GM19025 (cell line): Measurements from ENCODE around the gene MAD1L1.

ENCODE experiments used
- ATAC-seq: cut with Tn5 transposase; IDR thresholded peaks from one replicate; pipeline ENCODE4 v1.9.1; 2021; ENCODE audit warnings: mild to moderate bottlenecking, low read depth, moderate library complexity; ENCODE audit not compliant: unreplicated experiment

Gene MAD1L1

DNA sequence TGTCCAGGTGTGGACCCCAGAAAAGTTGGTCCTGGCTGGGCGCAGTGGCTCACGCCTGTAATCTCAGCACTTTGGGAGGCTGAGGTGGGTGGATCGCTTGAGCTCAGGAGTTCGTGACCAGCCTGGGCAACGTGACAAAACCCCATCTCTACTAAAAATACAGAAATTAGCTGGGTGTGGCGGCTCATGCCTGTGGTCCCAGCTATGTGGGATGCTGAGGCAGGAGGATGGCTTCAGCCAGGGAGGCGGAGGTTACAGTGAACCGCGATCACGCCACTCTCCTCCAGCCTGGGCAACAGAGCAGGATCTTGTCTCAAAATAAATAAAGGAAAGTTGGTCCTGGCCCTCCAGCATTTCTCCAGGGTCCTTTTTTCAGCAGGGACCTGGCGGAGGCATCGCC lies 10.7 kb upstream of the MAD1L1 start:
- no peak for ATAC-seq

DNA sequence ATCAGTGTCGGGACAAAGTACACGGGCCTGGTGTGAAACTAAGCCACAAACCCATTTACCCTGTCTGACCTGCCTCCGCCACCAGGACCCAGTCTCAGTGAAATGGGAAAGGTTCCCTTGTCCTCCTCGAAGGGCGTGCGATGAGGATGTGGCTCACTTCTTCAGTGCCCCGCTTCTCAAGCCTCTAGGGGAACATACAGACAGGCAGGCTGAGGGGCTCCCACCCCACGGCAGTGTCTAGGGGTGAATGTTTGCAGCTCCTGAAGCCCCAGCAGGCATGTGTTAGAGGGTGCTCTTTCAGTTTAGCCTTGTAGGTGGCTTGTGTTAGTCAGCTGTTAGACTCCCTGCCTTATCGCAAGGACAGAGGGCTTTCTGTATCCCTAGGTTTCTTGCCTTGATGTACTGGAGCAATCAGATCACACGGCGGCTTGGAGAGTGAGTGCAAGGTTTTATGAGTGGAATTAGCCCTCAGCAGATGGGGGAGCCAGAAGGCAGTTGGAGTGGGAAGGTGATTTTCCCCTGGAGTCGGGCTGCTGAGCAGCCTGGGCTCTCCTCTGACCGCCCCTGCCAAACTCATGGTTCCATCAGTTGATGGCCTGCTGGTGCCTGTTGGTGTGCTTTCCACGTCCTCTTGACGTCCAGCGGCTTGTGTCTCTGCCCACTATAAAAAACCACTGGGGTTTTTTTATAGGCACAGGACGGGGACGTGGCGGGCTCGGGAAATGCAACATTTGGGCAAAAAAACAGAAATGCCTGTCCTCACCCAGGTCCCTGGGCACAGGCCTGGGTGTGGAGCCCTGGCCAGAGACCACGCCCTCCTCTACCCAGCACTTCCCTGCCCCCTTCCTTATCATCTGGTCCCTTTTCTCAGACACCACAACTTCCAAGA lies 10.0 kb upstream of the MAD1L1 start:
- ATAC-seq = no peak

GRCh38 chr7:2241580-2242540 lies 9.1 kb upstream of the MAD1L1 start, which contains the start of the genes MRM2 and NUDT1:
Gene MRM2 (minus strand): TSS chr7:2242205. CDS start chr7:2242169, 36 bp downstream.
Gene NUDT1 (plus strand): TSS chr7:2242226. CDS start chr7:2244575, 2,349 bp downstream.
- peak; percentile 67 for ATAC-seq

- no peak for ATAC-seq
Observed at GRCh38 chr7:2239242-2239641, 6.5 kb upstream of the MAD1L1 start.

DNA sequence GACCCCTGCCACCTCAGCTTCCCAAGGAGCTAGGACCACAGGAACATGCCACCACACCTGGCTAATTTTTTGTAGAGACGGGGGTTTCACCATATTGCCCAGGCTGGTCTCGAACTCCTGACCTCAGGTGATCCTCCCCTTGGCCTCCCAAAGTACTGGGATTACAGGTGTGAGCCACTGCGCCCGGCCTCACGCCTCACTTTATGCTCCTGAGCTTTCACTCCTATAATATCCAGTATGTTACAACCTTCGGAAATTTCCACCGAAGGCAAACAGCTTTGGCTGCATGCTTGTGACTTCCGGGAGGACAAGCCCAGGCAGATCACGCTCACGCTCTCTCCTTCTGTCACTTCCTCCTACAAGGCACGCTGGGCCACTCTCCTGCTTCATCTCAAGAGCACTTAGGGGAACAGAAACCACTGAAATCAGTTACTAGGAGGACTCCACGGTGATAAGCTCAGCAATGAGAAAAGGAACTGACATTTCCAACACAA lies 4.4 kb upstream of the MAD1L1 start:
- peak; percentile 54 for ATAC-seq

DNA sequence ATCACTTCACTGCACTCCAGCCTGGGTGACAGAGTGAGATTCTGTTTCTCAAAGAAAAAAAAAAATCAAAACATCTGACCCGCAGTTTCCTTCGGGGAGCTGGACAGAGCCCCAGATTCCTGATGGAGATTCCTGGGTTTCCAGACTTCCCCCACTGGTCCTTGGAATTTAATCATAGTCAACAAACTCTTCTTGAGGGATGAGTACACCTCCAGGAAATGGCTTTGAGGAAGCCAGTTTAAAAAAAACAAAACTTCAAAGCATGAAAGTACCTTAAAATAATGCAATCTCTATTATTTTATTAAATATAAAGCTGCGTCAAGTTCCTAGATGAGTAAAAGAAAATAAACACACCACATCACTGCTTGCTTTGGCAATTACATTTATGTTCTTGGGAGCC lies 1.2 kb upstream of the MAD1L1 start:
- no peak for ATAC-seq

- ATAC-seq = peak; percentile 30
Observed at GRCh38 chr7:2231992-2232765, 566 bp downstream of the MAD1L1 start.

GRCh38 chr7:2230882-2231281 lies 1.9 kb downstream of the MAD1L1 start:
- no peak for ATAC-seq

DNA sequence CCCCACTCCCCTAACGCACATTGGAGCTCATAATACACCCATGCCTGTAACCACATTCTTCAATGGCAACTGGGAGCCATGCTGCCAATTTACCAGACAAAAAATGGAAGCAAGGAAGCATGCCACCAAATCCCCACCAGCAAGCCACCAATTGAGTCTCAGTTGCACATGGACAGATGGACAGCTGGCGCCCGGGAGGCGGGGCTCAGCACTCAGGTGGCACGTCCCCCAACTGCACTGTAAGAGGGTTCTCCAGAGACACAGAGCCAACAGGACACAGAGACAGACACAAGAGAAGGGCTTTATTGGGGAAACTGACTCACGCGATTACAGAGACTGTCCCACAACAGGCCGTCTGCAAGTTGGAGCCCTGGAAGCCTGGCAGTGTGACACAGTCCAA lies 2.5 kb downstream of the MAD1L1 start:
- no peak for ATAC-seq

- no peak for ATAC-seq
Observed at GRCh38 chr7:2229467-2229866, 3.3 kb downstream of the MAD1L1 start.

DNA sequence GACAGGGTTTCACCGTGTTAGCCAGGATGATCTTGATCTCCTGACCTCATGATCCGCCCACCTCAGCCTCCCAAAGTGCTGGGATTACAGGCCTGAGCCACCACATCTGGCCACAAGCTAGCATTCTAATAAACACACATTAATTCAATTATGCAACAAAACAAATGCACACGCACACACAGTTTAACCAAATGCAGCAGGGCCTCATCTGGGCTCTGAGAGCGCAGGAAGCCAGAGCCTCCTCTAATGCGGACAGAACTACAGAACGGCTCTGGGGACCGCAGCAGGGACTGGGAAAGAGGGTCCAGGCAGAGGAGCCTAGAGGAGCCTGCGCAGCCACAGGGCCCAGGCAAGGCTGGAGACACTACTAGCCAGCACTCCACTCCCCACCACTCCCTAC lies 3.8 kb downstream of the MAD1L1 start:
- no peak for ATAC-seq

- no peak for ATAC-seq
Observed at GRCh38 chr7:2227699-2228098, 5.0 kb downstream of the MAD1L1 start.

- ATAC-seq = no peak
Observed at GRCh38 chr7:2225830-2226229, 6.9 kb downstream of the MAD1L1 start.

DNA sequence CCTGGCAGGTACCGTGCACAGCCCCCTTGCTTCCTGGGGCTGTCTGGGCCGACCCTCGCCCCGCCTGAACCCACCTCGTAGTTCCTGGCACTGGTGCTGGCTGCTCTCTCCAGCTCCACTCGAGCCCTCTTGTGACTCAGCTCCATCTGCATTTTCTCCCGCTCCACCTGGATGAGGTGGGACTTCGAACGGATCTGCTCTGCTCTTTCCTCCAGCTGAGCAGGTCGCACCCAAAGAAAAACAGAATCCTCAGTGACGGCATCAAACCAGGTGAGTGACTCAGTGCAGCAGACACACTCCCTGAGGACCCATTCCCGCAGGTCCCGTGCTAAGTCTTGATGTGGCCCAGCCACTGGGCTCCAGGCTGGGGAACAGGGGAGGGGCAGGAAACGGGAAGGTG lies 7.4 kb downstream of the MAD1L1 start:
- ATAC-seq = no peak

- no peak for ATAC-seq
Observed at GRCh38 chr7:2224934-2225333, 7.8 kb downstream of the MAD1L1 start.

- no peak for ATAC-seq
Observed at GRCh38 chr7:2224491-2224928, 8.2 kb downstream of the MAD1L1 start.

DNA sequence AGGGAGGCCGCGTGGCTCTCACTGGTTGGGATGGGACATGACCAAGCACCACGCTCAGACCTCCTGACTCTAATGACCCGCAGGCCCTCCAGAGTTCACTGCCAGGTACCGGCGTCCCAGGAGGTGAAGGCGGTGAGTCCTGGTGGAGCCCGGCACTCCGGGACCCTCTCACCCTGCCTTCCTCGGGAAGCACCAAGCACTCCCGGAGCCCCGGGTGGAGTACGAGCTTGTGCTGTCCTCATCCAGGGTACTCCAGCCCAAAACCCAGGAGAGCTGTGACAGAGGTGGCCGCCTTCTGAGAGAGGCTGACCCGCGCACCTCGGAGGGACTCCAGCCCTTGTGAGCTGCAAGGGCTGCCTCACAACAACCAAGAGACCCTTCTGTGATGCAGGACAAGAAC lies 9.4 kb downstream of the MAD1L1 start:
- ATAC-seq = no peak

- no peak for ATAC-seq
Observed at GRCh38 chr7:2222516-2222915, 10.2 kb downstream of the MAD1L1 start.

DNA sequence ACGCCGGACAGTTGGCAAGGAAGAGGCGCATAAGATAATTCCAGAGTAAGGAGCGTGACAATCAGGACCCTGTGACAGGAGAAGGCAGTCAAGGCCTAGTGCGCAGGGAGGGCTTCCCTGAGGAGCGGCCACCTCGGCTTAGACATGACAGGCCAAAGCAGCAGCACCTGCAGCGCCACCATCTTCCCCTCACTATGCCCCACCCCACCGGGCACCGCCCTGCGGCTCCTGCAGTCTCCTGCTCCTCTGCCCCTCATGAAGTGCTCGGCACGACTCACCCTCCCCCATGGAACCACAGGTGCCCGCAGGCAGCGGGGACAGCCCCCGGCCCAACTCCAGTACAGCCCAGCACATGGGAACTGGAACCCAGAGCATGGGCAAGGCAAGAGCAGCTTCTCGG lies 11.8 kb downstream of the MAD1L1 start:
- no peak for ATAC-seq

- no peak for ATAC-seq
Observed at GRCh38 chr7:2220506-2220905, 12.2 kb downstream of the MAD1L1 start.
